SH-SY5Y (cell line): ENCODE data around the gene CDK14.

Experiments
- GATA2 ChIP-seq: IDR thresholded peaks from 2 replicates; pipeline ENCODE4 v1.6.1; 2011; ENCODE audit warnings: mild to moderate bottlenecking, low read depth, low read length
- GATA3 ChIP-seq: IDR thresholded peaks from 2 replicates; pipeline ENCODE4 v1.6.1; 2011; ENCODE audit warnings: low read depth, mild to moderate bottlenecking, low read length, moderate library complexity

The CDK14 gene

DNA sequence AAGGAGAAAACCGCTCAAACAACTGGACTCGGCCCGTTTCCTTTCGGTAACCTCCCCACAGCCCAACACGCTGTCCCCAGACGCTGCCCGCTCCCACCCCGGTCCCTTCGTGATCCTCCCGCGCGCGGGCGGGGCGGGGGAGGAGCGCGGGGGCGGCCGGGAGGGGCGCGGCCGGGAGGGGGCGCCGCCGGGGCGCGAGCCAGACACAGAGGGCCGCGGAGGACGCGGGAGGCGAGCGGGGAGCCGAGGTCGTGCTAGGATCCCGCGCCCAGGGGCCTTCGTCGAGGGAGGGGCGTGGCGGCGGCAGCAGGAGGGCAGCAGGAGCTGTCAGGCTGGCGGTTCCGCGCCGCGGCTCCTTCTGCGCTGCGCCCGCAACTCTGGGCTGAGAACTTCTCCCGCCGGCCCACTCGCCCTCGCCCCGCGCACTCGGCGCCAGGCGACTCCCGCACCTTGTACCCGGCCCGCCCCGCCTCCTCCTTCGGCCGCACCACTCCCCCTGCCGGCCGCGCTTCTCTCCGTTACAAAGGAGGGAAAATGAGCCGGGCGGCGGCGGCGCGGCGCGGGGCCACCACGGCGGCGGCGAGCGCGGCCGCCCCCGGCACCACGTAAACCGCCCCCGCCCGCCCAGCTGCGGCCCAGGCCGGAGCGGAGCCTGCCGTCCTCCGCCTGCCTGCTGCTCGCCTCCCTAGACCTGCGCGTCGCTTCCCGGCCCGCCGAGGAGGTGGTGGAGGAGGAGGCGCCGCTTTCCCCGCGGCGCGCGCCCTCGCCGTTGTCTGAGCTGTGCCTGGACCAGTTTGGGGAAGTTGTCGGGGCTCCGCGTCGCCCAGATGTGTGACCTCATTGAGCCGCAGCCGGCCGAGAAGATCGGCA is at the start of gene CDK14:
Gene CDK14, plus strand, starts transcription at position 521 of the 870 bp plus-strand sequence. Its CDS starts 307 bp downstream, at position 828.
- TF ChIP-seq GATA3: no peak
- no peak for TF ChIP-seq GATA2

DNA sequence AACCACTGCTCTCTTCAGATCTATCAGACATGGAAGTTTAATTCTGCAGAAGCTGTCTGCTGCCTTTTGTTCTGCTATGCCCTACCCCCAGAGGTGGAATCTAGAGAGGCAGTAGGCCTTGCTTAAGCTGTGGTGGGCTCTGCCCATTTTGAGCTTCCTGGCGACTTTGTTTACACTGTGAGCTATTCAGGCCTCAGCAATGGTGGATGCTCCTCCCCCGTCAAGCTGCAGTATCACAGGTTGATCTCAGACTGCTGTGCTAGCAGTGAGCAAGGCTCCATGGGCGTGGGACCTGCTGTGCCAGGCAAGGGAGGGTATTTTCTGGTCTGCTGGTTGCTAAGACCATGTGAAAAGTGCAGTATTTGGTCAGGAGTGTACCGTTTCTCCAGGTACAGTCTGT is 45.1 kb upstream of the CDK14 start:
- TF ChIP-seq GATA3: no peak
- TF ChIP-seq GATA2: no peak

DNA sequence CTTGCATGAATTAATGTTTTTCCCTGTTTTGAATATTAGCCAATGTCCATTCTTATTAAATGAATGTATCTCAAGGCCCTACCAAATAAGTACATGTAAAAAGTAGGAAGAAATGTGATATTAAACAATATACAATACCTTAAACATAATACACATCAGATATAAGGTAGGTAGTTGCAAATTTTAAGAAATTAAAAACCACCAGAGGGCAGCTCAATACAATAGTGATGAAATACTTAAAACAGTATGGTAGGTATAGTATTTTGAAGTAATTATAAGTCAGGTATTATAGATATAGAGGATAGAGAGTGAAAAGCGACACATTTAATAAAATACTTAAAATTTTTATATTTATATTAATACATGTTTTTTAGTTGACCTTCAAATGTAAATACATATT is 43.6 kb upstream of the CDK14 start:
- TF ChIP-seq GATA3 (no peak), GATA2 (no peak)

DNA sequence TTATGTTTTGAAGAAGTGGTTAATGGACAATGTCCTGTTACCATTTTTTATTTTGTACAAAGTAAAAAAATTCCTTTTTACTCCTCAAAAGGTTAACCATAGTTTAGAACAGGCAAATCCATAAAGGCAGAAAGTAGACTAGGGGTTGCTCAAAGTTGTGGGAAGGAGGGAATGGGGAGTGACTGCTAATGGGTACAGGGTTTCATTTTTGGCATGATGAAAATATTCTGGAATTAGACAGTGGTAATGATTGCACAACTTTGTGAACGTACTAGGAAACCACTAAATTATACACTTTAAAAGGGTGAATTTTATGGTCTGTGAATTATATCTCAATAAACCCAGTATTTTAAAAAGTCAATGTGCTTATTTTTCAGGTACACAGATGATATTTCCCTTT is 35.4 kb upstream of the CDK14 start:
- TF ChIP-seq GATA2 (no peak), GATA3 (no peak)

DNA sequence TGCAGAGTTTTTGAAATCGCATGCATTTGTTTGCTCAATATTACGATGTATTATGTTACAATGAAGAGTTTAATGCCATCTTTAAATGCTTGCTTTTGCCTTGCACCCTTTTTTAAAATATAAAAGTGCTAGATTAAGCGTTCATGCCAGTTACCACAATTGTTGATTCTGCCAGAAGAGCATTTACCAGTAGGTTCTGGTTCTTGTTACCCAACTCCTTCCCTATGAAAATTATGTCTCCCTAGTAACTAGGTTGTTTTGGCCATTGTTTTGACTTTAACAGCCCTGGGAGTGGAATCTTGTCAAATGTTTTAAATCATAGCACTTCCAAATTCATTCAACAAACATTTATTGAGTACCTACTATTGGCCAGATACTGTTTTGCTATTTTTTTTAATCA is 32.8 kb upstream of the CDK14 start:
- TF ChIP-seq GATA2 (no peak), GATA3 (no peak)

DNA sequence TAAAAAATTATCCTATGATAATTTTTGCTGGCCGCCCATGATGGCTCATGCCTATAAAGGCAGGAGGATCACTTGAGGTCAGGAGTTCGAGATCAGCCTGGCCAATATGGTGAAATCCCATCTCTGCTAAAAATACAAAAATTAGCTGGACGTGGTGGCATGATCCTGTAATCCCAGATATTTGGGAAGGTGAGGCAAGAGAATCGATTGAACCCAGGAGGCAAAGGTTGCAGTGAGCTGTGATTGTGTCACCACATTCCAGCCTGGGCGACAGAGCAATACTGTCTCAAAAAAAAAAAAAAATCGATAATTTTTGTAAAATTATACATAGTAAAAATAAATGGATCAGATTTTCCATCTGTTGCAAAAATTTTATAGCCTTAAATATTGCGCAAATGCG is 31.7 kb upstream of the CDK14 start:
- TF ChIP-seq GATA2: no peak
- no peak for TF ChIP-seq GATA3

DNA sequence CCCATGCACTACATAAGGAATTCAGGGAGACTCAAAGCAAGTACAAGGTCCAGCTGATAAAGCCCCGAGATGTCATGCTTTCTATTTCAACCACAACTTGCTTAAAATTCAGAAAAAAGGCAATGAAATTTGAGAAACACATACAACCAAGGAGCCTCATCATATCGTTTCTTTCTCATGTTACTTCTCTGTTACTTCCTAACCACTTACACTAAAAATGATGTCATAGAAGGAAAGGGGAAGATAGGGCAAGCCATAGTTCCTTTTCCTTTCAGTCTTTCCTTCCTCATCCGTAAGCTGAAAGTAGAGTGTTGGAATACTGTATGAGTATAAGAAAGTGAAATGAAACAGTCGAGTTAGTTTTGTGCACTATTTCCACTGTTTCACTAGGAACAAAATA is 27.9 kb upstream of the CDK14 start:
- TF ChIP-seq GATA3 (no peak), GATA2 (no peak)

DNA sequence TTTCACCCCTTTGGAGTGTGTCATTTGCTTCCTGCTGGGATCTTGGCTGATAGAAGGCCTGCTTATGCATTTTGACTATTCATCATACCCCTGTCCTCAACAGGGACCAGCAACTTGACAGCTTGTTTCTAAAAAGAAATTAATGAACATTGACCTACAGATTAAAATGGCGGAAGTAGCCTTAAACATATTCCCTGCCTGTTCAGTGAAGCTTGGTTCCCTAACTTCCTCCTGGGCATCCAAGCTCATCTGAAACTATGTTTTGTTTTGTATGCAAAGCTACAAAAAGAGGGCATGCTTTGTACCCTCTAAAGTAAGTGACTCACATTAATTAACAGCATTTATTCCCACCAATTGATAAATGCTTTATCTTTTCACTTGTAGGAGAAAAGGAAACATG is 26.8 kb upstream of the CDK14 start:
- TF ChIP-seq GATA3: no peak
- TF ChIP-seq GATA2: no peak

DNA sequence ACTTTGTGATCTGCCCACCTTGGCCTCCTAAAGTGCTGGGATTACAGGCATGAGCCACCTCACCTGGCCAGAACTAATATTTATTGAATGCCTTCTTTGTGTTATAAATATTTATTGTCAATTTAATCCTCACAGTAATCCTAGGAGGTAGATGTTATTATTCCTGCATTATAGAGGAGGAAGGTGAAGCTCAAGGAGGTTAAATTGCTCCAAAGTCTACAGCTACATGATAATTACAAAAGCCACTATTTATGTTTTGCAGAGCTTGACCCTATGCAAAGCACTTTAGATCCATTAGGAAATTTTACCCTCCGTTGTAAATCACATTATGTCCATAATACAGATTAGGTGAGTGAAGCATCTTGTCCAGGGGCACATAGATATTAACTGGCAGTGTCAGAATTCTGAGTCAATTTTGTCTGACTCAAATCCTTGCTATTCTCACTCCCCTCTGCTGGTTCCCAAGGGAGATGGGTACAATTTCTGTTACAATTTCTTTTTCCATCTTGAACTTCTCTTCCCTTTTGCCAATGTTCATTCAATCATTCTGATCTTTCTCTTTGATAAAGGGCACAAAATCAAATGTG is 25.7 kb upstream of the CDK14 start:
- no peak for TF ChIP-seq GATA2
- no peak for TF ChIP-seq GATA3

DNA sequence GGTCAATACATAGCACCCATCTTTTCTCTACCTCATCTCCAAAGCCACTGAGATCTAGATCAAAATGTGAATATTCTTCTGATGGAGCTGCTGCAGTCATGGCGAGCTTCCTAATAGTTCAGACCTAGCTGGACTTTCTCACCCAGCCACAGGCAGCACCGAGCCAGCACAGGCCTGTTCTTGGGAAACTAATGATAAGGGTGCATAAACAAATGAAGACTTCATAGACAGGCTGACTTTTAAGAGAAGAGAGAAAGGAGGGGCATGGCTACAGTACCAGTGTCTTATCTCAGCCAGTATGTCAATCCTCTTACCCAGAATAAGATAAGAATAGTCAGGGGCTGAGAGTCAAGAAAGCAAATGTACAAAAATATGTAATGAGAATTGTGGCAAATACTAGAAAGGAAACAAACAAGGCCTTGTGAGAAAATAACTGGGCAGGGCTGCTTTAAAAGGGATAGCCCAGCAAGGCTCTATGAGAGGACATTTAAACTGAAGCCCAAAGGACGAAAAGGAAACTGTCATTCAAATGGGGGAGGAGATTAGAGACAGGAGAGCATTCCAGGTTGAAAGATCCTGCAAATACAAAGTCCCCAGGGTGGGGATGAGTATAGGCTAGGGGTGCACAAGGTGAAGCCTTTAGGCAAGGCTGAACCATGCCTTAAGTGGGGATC is 21.8 kb upstream of the CDK14 start:
- no peak for TF ChIP-seq GATA3
- no peak for TF ChIP-seq GATA2

DNA sequence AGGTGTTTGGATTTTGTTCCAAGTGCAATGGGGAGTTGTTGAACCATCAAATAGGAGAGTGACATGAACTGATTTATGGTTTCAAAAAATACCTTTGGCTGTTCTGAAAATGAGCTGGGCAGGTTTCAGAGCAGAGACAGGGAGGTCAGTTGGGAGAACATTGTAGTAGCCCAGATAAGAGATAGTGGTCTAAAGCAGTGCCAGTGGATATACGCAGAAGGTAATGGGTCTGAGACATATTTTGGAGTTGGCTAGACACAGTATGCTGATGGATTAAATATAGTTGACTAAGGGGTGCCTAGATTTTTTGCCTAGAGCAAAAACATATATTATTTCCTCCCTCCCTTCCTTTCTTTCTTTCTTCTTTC is 21.3 kb upstream of the CDK14 start:
- no peak for TF ChIP-seq GATA2
- no peak for TF ChIP-seq GATA3

DNA sequence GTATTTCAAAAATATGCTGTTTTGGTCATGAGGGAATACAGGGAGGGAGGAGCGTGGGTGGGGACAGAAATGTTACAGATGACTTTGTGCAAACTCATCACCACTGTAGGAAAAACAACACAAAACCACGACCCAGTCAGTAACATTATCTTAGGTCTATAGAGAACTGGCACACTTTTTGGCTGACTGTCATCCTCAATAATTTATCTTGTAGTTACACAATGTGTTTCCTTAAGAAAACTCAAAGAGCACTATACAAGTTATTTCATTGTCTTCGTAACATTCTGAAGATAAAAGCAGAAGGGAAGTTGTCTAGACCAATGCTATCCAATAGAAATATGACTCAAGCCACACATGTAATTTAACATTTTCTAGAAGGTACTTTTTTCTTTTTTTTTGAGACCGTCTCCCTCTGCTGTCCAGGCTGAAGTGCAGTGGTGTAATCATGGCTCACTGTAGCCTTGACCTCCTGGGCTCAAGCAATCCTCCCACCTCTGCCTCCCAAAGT is 16.9 kb upstream of the CDK14 start:
- no peak for TF ChIP-seq GATA3
- TF ChIP-seq GATA2: no peak

DNA sequence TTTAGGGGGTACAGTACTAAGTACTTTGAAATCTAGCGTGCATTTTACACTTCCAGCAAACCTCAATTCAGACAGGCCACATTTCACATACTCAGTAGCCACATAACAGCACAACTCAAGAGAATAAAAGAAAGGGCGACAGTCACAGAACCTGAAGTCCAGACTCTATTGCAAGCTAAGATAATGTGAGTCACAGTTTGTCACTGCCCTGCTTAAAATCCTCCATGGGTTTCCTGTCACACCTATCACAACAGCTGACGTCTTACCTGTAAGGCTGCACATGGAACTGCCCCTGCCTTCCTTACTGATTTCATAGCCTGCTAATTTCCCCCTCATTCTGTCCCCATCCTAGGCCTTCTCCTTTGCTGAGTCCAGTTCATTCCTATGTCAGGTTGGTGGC is 16.1 kb upstream of the CDK14 start:
- TF ChIP-seq GATA2 (no peak), GATA3 (no peak)

DNA sequence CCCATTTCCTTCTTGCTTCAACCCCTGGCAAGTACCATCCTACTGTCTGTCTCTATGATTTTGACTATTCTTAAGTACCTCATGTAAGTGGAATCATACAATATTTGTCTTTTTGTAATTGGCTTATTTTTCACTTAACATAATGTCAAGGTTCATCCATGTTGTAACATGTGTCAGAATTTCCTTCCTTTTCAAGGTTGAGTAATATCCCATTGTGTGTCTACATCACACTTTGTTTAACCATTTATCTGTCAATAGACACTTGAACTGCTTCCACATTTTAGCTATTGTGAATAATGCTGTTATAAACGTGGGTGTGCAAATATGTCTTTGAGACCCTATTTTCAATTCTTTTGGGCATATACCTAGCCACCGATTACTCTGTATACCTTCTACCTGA is 14.0 kb upstream of the CDK14 start:
- TF ChIP-seq GATA2 (no peak), GATA3 (no peak)

DNA sequence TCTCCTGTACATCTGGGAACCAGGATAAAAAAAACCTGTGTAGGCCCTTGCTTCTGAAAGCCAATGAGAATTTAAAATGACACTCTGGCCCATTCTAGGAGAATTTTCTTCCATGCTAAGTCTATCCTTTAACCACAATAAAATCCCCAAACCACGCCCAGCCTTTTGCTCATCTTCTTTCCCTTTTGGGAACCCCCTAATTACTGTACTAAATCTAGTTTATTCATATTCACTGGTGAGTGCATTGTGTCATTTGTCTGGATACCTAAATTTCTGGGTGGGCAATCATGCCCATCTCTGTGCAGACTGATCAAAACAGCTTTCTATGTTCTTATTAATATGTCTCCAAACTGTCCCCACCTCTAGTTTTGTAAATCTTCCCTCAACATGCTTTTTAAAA is 11.7 kb upstream of the CDK14 start:
- TF ChIP-seq GATA2 (no peak), GATA3 (no peak)

DNA sequence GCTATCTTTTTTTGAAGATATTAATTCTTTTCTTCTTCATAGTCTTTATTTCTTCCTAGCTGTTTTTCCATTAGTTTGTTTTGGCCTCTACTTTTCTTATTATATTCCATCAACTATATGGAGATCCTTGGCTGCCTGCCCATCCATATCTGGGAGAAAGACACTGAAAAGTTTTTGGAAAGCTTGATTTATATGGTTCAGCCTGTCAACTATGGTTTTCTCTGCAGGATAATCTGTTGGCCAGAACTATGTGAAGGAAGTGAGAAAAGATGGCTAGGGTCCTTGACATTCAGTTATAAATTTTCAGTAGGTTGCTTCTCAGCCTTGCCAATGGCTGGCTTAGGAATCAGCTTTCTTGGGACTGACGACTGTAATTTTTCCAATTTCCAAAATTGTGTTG is 10.0 kb upstream of the CDK14 start:
- TF ChIP-seq GATA3: no peak
- TF ChIP-seq GATA2: no peak
